22Rv1 (cell line): ENCODE data around the gene NAALADL1.

ENCODE experiments used
- H3K27ac ChIP-seq: fragments of 450-650 bp; 2 replicates; pipeline ENCODE4 v1.5.1; 2017
- CTCF ChIP-seq: fragments of 450-650 bp; IDR thresholded peaks from 2 replicates; pipeline ENCODE4 v1.5.1; 2017; ENCODE audit warnings: mild to moderate bottlenecking
- ZFX ChIP-seq: fragments of 450-650 bp; IDR thresholded peaks from 2 replicates; pipeline ENCODE4 v1.6.1; 2017; ENCODE audit warnings: antibody characterized with exemption, borderline replicate concordance

Gene NAALADL1

GRCh38 chr11:65100674-65101350 is 42.5 kb upstream of the NAALADL1 start:
- peak overlapping the region; percentile 92 for H3K27ac ChIP-seq

GRCh38 chr11:65096926-65097325 is 38.6 kb upstream of the NAALADL1 start:
- TF ChIP-seq CTCF (no peak), ZFX (no peak)
- peak overlapping the region; percentile 87 for H3K27ac ChIP-seq

More at GRCh38 chr11:65100674-65101350, 42.5 kb upstream of the NAALADL1 start:
- no peak for TF ChIP-seq ZFX
- TF ChIP-seq CTCF = peak; percentile 40

GRCh38 chr11:65095974-65096806 is 37.8 kb upstream of the NAALADL1 start, which contains the start of gene VPS51:
Gene VPS51 (plus strand): TSS chr11:65096214. CDS start chr11:65096251, 37 bp downstream.
- TF ChIP-seq ZFX = no peak
- no peak for TF ChIP-seq CTCF
- H3K27ac ChIP-seq = peak within 1 kb of the TSS; percentile 87

- no peak for TF ChIP-seq ZFX
- no peak for TF ChIP-seq CTCF
- peak overlapping the region; percentile 87 for H3K27ac ChIP-seq
Observed at GRCh38 chr11:65095427-65095826, 37.1 kb upstream of the NAALADL1 start.

GRCh38 chr11:65090628-65091027 is 32.3 kb upstream of the NAALADL1 start:
- H3K27ac ChIP-seq = no peak overlapping the region
- TF ChIP-seq CTCF = no peak
- no peak for TF ChIP-seq ZFX

- TF ChIP-seq CTCF = no peak
- no peak for TF ChIP-seq ZFX
Observed at GRCh38 chr11:65089621-65090020, 31.3 kb upstream of the NAALADL1 start.

GRCh38 chr11:65087827-65088226 is 29.5 kb upstream of the NAALADL1 start:
- TF ChIP-seq ZFX (no peak), CTCF (no peak)
- H3K27ac ChIP-seq = no peak overlapping the region

More at GRCh38 chr11:65089621-65090020, 31.3 kb upstream of the NAALADL1 start:
- H3K27ac ChIP-seq = no peak overlapping the region
